Heart right ventricle (tissue), 16 donors: Measurements from ENCODE around the gene TSC2. TPM values are rescaled to one million over a fixed set of nuclear protein-coding genes. Genes with fewer than 3 reads are reported as not detected.

ENCODE experiments used
- ATAC-seq, 8 donors: fragments of 200-7000 bp; cut with Tn5 transposase; one replicate each; pipeline ENCODE4 v1.9.1; 2020; ENCODE audit warnings: mild to moderate bottlenecking in 8 of 8, moderate library complexity in 8 of 8, moderate number of reproducible peaks in 1 of 8
- DNase-seq, 2 donors: peaks; one replicate each; pipeline ENCODE4 v3.0.0-alpha.2; 2020
- H3K27ac ChIP-seq, 10 donors: fragments of 200-600 bp; sonication (generic) in 2 of 10; one replicate each; pipeline versions ENCODE4 v1.5.0 to v1.8.0; 2020 to 2022; ENCODE audit warnings: mild to moderate bottlenecking in 3 of 10
- H3K27me3 ChIP-seq, 7 donors: fragments of 200-600 bp; one replicate each; pipeline ENCODE4 v1.8.0; 2021 to 2022; ENCODE audit warnings: mild to moderate bottlenecking in 2 of 7
- H3K36me3 ChIP-seq, 9 donors: fragments of 200-600 bp; sonication (generic) in 1 of 9; one replicate each; pipeline versions ENCODE4 v1.5.0 to v1.8.0; 2020 to 2022; ENCODE audit warnings: mild to moderate bottlenecking in 2 of 9
- H3K4me1 ChIP-seq, 9 donors: fragments of 200-600 bp; sonication (generic) in 1 of 9; one replicate each; pipeline versions ENCODE4 v1.5.0 to v1.8.0; 2020 to 2022; ENCODE audit warnings: mild to moderate bottlenecking in 4 of 9
- H3K4me3 ChIP-seq, 10 donors: fragments of 200-600 bp; sonication (generic) in 2 of 10; one replicate each; pipeline versions ENCODE4 v1.5.0 to v1.8.0; 2020 to 2022; ENCODE audit warnings: mild to moderate bottlenecking in 7 of 10, moderate library complexity in 2 of 10
- H3K9me3 ChIP-seq, 11 donors: fragments of 200-600 bp in 10 of 11; sonication (generic) in 2 of 11; one replicate each; pipeline versions ENCODE4 v1.5.0 to v1.8.0; 2013 to 2022; ENCODE audit warnings: mild to moderate bottlenecking in 2 of 11, control low read depth in 1 of 11, moderate library complexity in 1 of 11
- WGBS, 2 donors: extraction: QIAGEN DNeasy Blood & Tissue Kit; methylation state at CpG; one replicate each; pipeline ENCODE4 v1.1.7; 2013; ENCODE audit warnings: inconsistent platforms in 1 of 2; 5-methylcytosine and 5-hydroxymethylcytosine counted together
- intact Hi-C, 10 donors: fragments of 100-400 bp; cut with DNase I; formaldehyde crosslinking; loops; one replicate each; pipeline versions ENCODE4 v1.11.1 to v1.14.2; 2022
- polyA plus RNA-seq, 2 donors: library from polyadenylated mRNA; stranded (reverse); fragments of 200-250 nt; gene quantifications; one replicate each; pipeline ENCODE4 v1.2.3, GENCODE V29; 2013
- total RNA-seq, 10 donors: library from RNA; stranded (reverse); fragmentation: NEBNext Ultra II Directional in 3 of 10; extraction: Animal tissue kit (Norgen Biotek cat#: 25700) in 3 of 10; gene quantifications; one replicate each; pipeline versions ENCODE4 v1.2.1 to v1.2.4, GENCODE V29; 2021 to 2023
- TF ChIP-seq, protein P1 (sequence below), 9 donors: fragments of 200-600 bp; sonication (generic) in 2 of 9; IDR thresholded peaks; one replicate each; pipeline versions ENCODE4 v1.5.0 to v1.8.0; 2021 to 2022; ENCODE audit warnings: antibody characterized with exemption in 9 of 9, mild to moderate bottlenecking in 5 of 9, moderate library complexity in 1 of 9
- donor health status: Arrhythmogenic right ventricular cardiomyopathy.
- donor health status: ischemic (EF 13 %, LVEDD 7.1; RV severe dilation, severe dysfunction).
- donor health status: healthy with polysubstance abuse.
- donor health status: DM: no; HTN: yes; CAD: no.
- donor health status: DM: no; HTN: no; CAD: no.
- donor health status: ischemic (EF 25% LVEDD 6.9; RV normal size, moderate dysfunction).
- donor health status: ischemic (EF 25% LVEDD 5.7; RV mildly dilated, moderate dysfunction).
- donor health status: healthy.
- donor health status: DM: yes; HTN: yes; CAD: no.
- donor health status: Ischemic cardiomyopathy.
- donor health status: ischemic (EF 35%, LVEDD 5.7; RV mildly dilated, moderate dysfunction).
- donor health status: nonischemic (EF 11% LVEDD 7.7; RV severe dilation, severe dysfunction).
- donor health status: DM: yes; HTN: yes; CAD: no.
- donor health status: PGD.
- donor health status: ischemic (EF 29% LVEDD 5.4; RV normal size, mild dysfunction).
- donor health status: nonischemic (EF 23%, LVEDD 6.1; RV moderate dilation, normal function).

Gene TSC2
- total and polyA plus RNA-seq, 12 donors: 28.8 to 87.0 (median 71.5) TPM

DNA sequence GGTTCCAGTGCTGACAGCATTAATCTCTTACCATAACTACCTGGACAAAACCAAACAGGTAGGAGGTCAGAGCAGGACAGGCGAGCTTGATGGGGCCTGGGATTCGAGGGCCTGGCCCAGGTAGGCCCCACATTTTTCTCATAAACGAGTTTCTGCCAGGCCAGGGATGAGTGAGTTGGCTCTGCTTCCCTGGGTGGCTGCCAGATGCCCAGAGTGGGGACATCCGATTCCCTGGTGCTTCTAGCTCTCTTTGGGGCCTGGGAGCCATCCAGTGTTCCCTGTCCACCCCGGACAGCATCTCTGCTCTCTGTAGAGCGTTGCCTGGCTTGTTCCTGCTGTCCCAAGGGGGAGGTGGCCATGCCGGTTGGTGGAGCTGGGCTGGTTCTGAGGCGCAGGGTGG, 25.1 kb downstream of the TSC2 start:
- Histone ChIP-seq H3K4me1 (no peaks in the 10 kb centered on the region), H3K4me3 (no peak overlapping the region), H3K27ac (no peak overlapping the region), H3K27me3 (no peaks in the 10 kb centered on the region), H3K9me3 (no peaks in the 10 kb centered on the region), H3K36me3 (peaks cover 0 to 100% (median 39%) of the 10 kb centered on the region in 9 donors)
- WGBS, 2 donors: 83 to 84% methylated on average over 8 of the region's 8 CpGs
- DNase-seq (no peak), ATAC-seq (no peak)
- TF ChIP-seq, protein P1, sequence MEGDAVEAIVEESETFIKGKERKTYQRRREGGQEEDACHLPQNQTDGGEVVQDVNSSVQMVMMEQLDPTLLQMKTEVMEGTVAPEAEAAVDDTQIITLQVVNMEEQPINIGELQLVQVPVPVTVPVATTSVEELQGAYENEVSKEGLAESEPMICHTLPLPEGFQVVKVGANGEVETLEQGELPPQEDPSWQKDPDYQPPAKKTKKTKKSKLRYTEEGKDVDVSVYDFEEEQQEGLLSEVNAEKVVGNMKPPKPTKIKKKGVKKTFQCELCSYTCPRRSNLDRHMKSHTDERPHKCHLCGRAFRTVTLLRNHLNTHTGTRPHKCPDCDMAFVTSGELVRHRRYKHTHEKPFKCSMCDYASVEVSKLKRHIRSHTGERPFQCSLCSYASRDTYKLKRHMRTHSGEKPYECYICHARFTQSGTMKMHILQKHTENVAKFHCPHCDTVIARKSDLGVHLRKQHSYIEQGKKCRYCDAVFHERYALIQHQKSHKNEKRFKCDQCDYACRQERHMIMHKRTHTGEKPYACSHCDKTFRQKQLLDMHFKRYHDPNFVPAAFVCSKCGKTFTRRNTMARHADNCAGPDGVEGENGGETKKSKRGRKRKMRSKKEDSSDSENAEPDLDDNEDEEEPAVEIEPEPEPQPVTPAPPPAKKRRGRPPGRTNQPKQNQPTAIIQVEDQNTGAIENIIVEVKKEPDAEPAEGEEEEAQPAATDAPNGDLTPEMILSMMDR (IDR thresholded peaks at IDR 0.05): no peak
- intact Hi-C loops: no loop called here

- TF ChIP-seq, protein P1 (IDR thresholded peaks at IDR 0.05): no peak
- Histone ChIP-seq H3K36me3 (peaks cover 0 to 100% (median 45%) of the 10 kb centered on the region in 9 donors), H3K4me1 (no peaks in the 10 kb centered on the region), H3K27ac (no peak overlapping the region), H3K9me3 (no peaks in the 10 kb centered on the region), H3K4me3 (no peak overlapping the region), H3K27me3 (no peaks in the 10 kb centered on the region)
- no peak for ATAC-seq
- intact Hi-C loops: no loop called here
- 96% methylated on average over 20 of the region's 20 CpGs for WGBS, 2 donors
- no peak for DNase-seq
Measured at GRCh38 chr16:2074071-2074470, 26.3 kb downstream of the TSC2 start.

DNA sequence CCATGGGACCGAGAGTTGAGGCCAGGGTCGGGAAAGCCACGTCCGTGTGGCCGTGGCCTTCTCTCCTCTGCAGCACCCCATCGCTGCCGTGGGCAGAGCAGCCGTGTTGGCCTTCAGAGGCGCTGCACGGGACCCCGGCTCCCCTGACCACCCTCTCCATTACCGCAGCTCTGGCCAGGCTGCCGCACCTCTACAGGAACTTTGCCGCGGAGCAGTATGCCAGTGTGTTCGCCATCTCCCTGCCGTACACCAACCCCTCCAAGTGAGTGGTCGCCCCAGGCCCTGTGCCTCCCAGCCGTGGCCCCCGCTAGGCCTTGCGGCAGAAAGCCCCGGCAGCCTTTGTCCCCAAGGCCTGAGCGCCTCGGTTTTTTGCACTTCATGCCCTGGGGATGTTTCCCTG, 27.8 kb downstream of the TSC2 start:
- Histone ChIP-seq H3K4me3 (no peak overlapping the region), H3K4me1 (peaks cover 0 to under 1% (median 0%) of the 10 kb centered on the region in 9 donors), H3K27me3 (no peaks in the 10 kb centered on the region), H3K36me3 (peaks cover 0 to 100% (median 53%) of the 10 kb centered on the region in 9 donors), H3K27ac (no peak overlapping the region), H3K9me3 (no peaks in the 10 kb centered on the region)
- DNase-seq (no peak), ATAC-seq (no peak)
- TF ChIP-seq, protein P1 (IDR thresholded peaks at IDR 0.05): no peak
- 96 to 97% methylated on average over 24 of the region's 24 CpGs for WGBS, 2 donors
- intact Hi-C loops: no loop called here

- Histone ChIP-seq H3K4me3 (no peak overlapping the region), H3K9me3 (no peaks in the 10 kb centered on the region), H3K36me3 (peaks cover 0 to 100% (median 55%) of the 10 kb centered on the region in 9 donors), H3K27me3 (no peaks in the 10 kb centered on the region), H3K4me1 (peaks cover 0 to 6% (median 5%) of the 10 kb centered on the region in 9 donors), H3K27ac (no peak overlapping the region)
- ATAC-seq (no peak), DNase-seq (no peak)
- TF ChIP-seq, protein P1 (IDR thresholded peaks at IDR 0.05): no peak
- intact Hi-C loops: no loop called here
- WGBS, 2 donors: 95 to 96% methylated on average over 28 of the region's 28 CpGs
Measured at GRCh38 chr16:2076072-2076865, 28.5 kb downstream of the TSC2 start.
